ENCODE results near the gene TGFBR3.

Gene TGFBR3

DNA sequence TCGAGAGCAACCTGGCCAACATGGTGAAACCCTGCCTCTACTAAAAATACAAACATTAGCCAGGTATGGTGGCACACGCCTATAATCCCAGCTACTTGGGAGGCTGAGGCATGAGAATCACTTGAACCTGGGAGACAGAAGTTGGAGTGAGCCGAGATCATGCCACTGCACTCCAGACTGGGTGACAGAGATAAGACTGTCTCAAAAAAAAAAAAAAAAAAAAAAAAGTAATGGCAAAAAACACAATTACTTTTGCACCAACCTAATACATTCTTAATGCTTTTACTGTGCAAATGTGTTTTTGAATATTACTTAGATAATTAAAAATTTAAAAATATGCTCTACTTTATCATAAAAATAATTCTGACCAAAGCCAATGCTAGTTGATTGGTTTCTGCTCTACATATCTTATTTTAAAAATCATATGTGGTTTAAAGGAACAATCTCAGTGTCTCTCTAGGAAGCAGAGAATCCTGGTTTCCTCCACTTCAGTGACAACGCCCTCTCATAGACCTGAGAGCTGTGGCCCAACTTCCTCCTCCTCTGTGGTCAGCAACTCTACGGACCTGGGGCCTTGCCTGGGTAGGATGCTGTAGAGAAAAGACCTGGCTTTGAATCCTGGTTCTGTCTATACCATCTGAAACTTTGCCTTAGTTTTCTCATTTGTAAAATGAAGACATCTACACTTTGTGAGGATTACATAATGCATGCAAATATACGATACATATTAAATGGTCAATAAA, 64.7 kb downstream of the TGFBR3 start:
- FAIRE-seq: no peak

DNA sequence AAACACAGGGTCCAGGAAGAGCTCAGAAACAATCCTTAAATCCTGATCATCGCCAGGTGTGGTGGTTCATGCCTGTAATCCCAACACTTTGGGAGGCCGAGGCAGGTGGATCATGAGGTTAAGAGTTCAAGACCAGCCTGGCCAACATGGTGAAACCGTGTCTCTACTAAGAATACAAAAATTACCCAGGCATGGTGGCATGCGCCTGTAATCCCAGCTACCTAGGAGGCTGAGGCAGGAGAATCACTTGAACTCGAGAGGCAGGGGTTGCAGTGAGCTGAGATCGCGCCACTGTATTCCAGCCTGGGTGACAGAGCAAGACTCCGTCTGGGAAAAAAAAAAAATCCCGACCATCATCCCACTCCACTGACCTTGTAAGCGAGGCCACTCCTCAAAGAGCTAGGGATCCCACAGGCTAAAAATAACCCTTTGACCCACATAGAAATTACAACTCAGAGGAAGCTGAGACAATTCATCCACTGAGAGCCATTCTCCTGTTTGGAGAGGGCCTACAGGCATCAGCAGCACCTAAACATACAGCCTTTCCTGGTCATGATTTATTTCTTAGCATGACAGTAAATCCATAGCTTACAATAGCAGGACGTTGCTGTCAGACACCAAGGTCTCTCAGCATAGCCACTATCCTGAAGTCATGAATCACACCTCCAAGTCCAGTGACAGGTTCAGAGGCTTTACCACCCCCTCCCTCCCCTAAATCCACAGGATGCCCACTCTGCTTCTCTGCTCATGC, 66.7 kb downstream of the TGFBR3 start:
- no peak for FAIRE-seq

DNA sequence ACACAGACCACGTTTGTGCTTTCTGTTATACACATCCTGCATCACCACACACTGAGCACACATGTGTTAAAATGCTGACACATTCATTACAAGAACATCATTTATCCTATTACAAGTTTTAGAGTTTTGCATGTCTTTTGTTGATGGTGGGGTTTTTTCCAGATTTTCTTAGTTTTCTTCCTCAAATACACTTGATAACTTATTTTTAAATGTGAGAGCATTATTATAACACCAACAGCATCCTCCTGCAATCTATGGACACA, 67.3 kb downstream of the TGFBR3 start:
- no peak for FAIRE-seq

DNA sequence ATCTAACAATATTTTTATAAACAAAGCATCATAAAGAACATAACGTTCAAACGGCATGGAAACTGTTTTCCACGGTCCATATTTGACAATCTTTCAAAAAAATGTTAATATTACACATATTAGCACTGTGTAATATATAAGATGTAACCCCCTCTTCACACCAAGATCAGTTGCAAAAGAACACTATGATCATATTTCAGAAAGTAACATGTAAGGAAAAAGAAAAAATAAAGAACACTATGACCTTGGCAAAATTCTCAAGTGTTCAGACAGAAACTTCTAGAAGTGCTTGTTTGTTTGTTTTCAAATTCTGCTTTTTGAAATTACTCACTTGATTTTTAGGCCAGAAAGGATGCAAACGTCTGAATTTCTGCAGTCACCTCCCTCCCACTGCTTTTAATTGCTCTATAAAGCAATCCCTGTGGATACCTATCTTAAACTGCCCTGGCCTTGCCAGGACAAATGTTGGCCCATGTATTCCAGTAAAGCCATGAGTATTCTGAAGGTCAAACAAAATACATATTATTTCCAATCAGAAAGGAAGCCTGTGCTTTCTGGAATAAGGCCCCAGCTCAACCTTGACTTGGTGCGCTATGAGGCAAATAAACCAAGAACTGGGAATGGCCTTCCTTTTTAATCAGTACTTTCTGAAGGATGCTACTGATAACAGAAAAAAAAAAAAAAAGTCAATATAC, 68.6 kb downstream of the TGFBR3 start:
- no peak for FAIRE-seq

DNA sequence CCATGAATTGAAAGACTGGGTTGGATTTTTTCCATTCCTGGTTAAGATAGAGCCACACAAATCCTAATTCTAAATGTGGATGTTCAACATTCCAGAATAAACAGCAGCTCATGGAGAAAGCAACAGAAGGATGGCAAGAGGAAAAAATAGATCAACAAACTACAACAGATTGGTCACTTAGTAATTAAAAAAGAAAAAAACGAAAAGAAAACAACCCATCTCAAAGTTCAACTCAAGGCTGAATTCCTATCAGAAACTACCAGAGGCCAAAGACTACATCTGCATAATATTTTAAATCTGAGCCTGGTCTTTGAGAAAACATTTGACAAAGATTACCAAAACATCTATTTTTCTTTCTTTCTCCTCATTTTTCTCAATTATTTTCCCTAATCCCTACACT, 69.9 kb downstream of the TGFBR3 start:
- FAIRE-seq: no peak

DNA sequence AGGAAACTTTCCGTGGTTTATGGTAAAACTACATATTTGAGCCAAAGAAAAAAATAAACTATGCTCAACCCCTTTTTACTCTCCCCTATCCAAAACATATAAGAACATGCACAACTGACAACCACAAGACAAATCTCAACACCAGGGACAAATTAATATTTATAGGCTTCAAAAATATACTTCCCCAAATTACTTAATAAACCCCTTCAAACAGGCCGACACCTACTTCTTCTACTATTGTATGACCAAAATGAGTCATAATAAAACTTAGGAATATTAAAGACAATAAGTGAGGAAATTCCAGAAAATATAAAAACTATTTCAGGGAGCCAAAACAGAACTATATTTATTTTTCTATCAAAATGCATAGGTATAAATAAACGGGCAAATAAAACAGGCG, 71.5 kb downstream of the TGFBR3 start:
- FAIRE-seq: no peak

DNA sequence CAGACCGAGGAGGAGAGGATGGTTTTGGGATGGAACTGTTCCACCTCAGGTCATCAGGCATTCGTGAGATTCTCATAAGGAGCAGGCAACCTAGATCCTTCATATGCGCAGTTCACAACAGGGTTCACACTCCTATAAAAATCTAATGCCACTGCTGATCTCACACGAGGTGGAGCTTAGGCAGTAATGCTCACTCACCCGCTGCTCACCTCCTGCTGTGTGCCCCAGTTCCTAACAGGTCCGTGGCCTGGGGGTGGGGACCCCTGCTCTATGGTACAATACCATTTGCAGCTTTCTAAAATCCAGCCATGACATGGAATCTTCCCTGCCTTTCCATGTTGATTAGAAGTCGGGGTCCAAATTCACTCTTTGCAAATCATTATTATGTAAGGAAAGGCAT, 72.1 kb downstream of the TGFBR3 start:
- no peak for FAIRE-seq

DNA sequence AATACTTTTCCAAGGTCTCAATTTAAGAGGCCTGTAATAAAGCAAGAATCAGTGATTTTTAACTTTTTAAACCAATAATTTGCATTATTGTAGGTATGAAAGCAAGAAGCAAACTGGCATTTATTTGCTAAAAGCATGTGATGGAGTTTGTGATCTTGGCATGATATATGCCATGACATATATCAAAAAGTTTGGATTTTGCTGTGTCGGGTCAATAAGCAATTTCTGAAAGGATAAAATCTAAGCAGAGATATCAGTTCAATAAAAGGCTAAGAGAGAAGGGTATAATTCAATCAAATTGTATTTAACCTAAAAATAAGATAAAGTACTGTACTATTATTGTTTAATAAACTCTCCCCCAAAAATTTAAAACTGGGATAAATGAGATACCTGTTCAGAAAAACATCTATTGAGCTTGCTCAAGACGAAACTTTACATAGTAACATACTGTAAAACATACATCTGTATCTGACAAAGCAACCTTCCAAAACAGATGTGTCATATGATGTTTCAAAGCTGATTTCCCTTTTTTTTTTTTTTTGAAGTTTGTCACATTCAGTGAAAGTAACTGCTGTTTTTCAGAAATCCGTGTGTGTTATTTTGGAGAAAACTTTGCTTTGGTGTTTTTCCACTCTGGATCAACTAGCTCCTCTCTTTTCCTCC, 74.5 kb downstream of the TGFBR3 start:
- no peak for FAIRE-seq

DNA sequence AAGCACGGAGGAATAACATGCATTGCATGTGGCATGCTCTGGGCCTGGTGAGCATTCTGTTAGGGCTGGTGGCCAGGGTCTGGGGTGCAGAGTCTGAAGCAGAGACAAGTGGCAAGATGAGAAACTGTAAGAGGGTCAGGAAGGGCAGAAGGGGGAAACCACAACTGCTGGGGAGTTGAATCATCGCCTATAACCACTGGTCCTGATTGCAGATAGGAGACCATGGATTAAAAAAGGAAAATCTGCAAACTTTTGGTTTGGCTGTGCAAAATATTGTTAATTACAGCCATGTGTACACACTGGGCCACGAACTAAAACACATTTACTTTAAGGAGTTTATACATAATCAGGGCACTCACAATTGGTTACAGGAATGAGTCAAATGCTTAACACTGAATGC, 76.6 kb downstream of the TGFBR3 start:
- FAIRE-seq: no peak

DNA sequence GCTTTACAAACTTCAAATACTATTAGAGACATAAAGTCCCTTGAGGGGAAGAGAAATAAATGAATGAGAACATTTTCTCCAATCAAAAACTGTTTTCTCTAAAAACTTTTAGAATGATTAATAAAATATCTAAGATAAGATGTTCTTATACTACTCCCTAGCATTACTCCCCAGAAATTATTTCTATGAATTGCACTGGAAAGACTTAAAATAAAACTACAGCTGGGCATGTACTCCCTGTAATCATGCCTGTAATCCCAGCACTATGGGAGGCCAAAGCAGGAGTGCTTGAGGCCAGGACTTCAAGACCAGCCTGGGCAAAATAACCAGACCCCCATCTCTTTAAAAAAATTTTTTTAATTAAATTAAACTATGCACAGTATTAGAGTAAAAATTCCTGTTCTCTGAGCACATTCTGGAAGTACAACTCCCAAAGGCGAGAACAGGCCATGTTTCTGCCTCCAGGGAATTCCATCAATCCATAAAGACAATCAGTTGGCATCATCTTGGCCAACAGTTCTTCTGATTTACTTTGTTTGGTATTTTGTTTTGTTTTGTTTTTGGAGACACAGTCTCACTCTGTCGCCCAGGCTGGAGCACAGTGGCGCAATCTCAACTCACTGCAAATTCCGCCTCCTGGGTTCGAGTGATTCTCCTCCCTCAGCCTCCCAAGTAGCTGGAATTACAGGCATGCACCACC, 77.9 kb downstream of the TGFBR3 start:
- FAIRE-seq: no peak

DNA sequence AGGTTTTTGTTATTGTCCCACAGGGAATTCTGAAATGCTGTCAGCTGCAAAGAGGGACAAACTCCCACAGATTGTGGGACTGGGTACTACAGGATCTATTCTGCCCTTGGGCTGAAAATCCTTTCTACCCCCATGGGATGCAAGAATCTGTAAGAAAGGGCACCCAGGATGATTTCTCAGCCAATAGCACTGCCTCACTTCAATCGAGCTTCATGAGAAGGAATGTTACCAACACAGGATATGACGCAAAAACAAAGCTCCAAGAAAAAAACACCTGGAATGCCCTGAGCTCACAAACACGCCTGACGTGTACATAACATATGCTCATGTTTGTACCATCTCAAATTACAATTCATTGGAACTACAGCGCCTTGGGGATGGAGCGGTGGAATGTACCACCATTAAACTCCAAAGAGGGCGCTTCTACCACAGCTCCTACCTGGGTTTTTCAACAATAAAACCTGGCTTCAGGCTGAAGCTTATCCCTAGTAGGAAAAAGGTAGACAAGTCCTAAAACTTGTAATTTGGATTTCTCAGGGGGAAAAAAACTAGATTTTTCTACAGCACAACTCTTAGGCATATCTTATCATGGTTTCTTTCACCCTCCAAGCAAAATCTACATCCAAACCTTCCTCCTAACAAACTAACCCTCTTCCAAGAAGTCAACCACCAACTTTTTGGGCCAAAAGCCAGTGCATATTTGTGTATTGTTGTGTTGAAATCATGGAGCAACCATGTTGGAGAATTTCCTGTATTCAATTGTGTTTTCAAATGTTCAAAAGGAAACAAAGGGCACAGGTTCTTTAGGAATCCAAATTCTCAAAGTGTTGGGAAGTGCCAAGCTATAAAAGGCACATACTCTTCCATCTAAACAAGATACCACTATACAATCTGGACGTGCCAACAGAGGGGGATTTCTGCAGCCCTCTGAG, 78.9 kb downstream of the TGFBR3 start:
- no peak for FAIRE-seq

DNA sequence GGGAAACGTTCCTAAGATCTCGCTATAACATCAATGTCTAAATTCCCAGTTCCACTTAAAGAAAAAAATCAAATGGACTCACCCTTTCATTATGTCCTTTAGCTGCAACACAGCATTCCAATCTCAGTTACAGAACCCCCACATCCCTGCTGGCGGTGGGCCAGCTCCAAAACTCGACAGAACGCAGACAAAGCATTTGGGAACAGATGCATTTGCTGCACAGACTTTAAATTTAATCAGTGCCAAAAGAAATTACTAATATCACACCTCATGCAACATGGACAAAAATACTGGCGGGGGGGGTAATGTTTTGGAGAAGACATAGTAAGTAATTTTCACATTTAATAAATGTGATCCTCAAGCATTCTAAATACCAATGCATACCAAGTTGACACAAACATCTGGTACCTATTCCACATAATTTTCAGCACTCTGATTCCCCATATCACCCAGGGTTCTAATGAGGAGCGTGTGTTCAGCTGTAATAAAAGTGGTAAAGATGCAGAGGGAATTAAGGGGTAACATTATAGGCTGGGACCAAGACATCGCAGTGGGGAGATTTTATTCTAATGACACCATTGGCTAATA, 79.7 kb downstream of the TGFBR3 start:
- no peak for FAIRE-seq

DNA sequence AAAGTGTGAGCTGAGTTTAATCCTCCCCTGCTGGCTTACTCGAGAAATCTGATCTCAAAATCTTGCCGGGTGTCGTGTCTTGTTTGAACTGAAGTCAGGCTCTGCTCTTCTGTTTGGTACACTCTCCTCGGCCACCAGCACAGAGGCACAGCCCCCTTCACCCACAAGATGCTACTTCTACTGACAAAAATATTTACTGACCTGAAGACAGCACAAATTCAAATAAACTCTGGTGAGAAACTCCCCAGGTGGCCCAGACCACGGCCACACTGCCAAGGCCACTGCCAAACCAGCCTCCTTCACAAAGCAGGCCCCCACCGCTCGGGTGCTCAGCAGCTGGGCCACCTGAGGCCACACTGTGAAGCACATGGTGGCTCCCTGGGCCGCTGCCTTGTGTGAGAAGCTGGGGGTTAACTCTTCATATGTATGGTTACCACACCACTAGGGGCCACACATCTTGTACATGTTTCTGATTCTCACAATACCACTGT, 80.6 kb downstream of the TGFBR3 start:
- no peak for FAIRE-seq

DNA sequence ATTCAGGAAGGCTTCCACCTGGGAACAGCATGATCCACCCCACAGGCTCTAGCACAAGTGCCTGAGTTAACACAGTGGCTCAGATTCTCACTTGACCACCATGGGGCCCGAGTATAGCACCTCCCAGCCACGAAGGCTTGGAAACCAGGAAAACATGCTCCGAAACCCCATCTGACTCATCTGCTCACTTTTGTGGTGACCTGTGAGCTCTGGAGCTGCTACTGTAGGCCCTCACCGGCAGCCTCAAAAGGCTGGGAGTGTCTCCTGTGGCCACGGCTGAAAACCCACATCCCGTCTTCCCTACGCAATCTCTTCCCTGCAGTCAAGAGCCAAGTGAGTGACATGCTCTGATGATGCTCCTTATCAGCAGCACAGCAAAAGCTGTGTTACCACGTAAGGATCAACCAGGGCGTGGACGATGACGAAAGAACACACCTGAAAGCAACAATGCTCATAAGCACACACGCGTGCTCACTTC, 81.4 kb downstream of the TGFBR3 start:
- no peak for FAIRE-seq

DNA sequence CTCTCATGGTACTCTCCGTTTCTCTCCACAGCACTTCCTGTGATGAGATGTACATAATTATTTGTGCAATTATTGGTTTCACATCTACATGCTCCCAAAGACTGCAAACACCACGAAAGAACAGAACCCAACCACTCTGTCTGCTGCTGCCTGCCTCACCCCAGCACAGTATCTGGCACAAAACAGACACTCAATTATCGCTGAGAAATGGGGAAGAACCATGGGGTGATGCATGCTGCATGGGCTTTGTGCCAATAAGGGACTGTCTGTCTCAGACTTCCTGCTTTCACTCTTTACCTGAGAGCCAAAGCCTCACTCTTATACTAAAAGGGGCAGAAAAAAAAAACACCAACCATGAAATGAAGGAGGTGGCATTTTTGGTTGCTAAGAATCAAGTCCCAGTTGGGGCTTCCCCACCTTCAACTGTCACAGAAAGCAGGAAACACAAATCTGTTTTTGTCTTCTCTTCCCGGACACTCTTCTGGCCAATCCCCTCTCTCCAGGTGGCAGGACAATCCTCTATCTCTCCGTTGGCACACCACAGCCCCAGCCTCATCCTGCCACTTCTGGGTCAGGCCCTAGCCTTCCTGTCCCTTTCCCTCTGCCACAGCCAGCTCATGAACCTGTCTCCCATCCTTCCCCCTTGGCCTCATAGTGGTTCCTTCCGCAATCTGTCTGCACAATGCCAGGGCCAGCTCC, 82.0 kb downstream of the TGFBR3 start:
- no peak for FAIRE-seq

DNA sequence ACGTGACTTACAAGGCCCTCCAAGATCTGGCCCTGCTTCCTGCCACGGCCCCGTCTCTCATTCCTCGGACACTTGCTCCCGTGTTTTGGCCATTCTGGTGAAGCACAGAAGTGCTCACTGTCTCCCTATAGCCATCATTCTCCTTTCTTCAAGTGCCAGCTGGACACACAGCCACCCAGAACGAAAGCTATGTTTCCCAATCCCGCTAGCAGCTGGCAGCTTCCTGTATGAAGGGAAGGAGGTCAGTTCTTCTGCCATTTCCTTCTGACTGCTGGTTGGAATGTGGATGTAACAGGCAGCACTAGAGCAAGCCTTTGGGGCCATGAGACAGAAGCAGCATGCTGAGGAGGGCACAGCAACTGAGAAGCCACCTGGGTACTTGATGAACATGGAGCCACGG, 82.8 kb downstream of the TGFBR3 start:
- FAIRE-seq: no peak

DNA sequence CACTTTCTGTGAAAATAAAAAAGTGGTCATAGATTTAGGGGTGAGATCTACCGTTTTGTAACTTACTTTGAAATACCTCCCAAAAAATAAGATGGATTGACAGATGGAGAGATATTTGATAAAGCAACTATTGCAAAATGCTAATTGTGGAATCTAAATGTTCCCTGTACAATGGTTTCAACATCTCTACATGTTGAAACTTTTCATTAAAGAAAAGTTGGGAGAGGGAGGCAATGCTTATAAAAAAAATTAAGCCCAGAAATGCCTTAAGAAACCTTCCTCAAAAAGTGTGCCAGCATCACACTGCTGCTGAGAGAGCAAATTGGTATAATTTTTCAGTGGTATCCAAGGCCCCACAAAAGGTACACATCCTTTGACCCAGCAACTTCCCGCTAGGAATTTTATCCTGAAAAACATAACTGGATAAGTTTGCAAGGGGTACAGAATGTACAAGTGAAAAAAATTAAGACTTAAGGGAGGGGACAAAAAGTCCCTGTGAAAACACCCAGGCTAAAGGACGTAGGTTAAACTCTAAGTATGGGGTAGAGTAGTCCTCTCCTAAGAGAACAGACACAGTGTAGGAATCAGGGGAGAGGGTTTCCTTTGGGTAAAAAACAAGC, 84.3 kb downstream of the TGFBR3 start:
- no peak for FAIRE-seq

DNA sequence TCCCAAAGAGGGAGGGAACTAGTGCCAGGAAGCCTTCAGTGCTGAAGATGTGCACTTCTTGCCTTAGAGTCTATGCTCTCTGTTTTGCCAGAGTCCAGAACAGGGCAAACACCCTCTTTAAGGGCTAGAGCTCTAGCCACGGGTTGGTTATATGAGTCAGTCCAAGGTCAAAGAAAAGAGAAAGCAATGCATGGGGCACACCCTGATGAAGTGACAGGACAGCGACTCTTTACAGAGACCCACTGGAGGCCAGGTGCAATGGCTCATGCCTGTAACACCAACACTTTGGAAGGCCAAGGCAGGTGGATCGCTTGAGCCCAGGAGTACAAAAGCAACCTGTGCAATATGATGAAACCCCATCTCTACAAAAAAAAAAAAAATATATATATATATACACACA, 86.1 kb downstream of the TGFBR3 start:
- no peak for FAIRE-seq

DNA sequence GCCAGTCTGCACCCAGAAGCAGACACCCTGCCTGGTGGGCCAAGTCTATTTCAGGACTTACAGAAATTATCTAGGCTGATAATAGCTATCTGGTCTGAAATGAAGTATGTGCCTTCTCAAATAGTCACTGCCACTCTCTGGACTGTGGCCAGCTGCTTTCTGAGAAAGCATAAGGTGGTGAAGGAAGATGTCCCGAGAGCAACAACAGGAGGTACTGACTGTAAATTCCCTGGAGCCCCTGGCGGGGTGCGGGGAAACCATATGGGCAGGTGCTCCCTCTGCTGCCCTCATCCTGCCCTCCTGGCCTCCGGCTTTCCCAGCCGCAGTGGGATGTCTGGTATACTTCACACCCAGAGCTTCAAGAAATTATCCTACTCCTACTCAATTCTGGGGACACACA, 86.8 kb downstream of the TGFBR3 start:
- FAIRE-seq: no peak

DNA sequence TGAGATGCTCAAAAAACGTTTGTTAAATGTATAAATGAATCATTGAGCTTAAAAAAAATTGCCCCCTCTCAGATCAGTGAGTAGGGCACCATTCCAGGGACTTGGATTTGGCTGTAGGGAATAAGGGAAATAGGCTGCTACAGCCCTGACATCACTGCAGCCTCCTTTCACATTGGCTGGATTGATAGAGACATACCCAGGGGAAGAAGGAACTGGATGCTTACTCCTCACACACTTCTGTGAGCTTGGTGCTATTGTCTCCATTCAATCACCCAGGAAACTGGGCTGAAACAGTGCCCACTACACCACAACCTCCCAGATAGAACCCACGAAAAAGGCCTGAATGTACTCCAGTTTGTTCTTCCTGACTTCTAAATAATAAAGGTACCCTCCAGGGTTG, 87.2 kb downstream of the TGFBR3 start:
- no peak for FAIRE-seq
